Pancreas (tissue), 10 donors: Measurements from ENCODE around the gene NEK6. TPM values are rescaled to one million over a fixed set of nuclear protein-coding genes. Genes with fewer than 3 reads are reported as not detected.

Experiments used
- ATAC-seq, 4 donors: fragments of 200-7000 bp; cut with Tn5 transposase; one replicate each; pipeline versions ENCODE4 v1.8.0 to v1.9.1; 2020; ENCODE audit warnings: mild to moderate bottlenecking in 4 of 4, moderate library complexity in 4 of 4
- DNase-seq, 6 donors: peaks; one replicate each; pipeline ENCODE4 v3.0.0-alpha.2; 2020
- FAIRE-seq: peaks from 2 replicates; lab custom pipeline; 2012; peaks lifted over from hg19 to GRCh38; lab: Jason Lieb, UNC
- H3K27ac ChIP-seq, 4 donors: fragments of 200-600 bp; sonication (generic); 1 replicate in 3 of 4; 2 replicates in 1 of 4; pipeline versions ENCODE4 v1.5.0 to v1.8.0; 2020
- H3K27me3 ChIP-seq, 4 donors: fragments of 200-600 bp; one replicate each; pipeline ENCODE4 v1.8.0; 2021
- H3K36me3 ChIP-seq, 3 donors: fragments of 200-600 bp; sonication (generic) in 1 of 3; one replicate each; pipeline versions ENCODE4 v1.5.0 to v1.8.0; 2020 to 2021
- H3K4me1 ChIP-seq, 3 donors: fragments of 200-600 bp; one replicate each; pipeline ENCODE4 v1.8.0; 2021
- H3K4me3 ChIP-seq, 4 donors: fragments of 200-600 bp; sonication (generic) in 2 of 4; one replicate each; pipeline versions ENCODE4 v1.5.0 to v1.8.0; 2020 to 2021
- H3K9me3 ChIP-seq, 4 donors: fragments of 200-600 bp; one replicate each; pipeline ENCODE4 v1.8.0; 2021
- CTCF ChIP-seq, 4 donors: fragments of 200-600 bp; sonication (generic) in 3 of 4; IDR thresholded peaks; one replicate each; pipeline versions ENCODE4 v1.5.0 to v1.8.0; 2021; ENCODE audit warnings: antibody characterized with exemption in 4 of 4
- WGBS, 2 donors: extraction: QIAGEN DNeasy Blood & Tissue Kit; methylation state at CpG; one replicate each; pipeline ENCODE4 v1.1.7; 2013; 5-methylcytosine and 5-hydroxymethylcytosine counted together
- intact Hi-C, 3 donors: fragments of 100-400 bp; cut with DNase I; formaldehyde crosslinking; loops; one replicate each; pipeline versions ENCODE4 v1.11.1 to v1.14.2; 2022
- polyA plus RNA-seq, 2 donors: library from polyadenylated mRNA; stranded (reverse); fragments of 200-250 nt; gene quantifications; one replicate each; pipeline ENCODE4 v1.2.3, GENCODE V29; 2013
- total RNA-seq, 6 donors: library from RNA; stranded (reverse); fragmentation: NEBNext Ultra II Directional in 4 of 6; extraction: Animal tissue kit (Norgen Biotek cat#: 25700) in 4 of 6; gene quantifications; one replicate each; pipeline versions ENCODE4 v1.2.1 to v1.2.4, GENCODE V29; 2021 to 2023
- donor health status: healthy with polysubstance abuse.
- donor health status: DM: no; HTN: no; CAD: no; lungs with moderate emphysema.
- donor health status: DM: no; HTN: no; CAD: no.
- donor health status: control.
- donor health status: control.
- donor health status: Bipolar disorder and iron deficiency.
- donor health status: DM: yes; HTN: yes; CAD: no.
- donor health status: DM: no; HTN: no; CAD: no.
- donor health status: DM: no; HTN: no; CAD: no.
- donor health status: DM: yes; HTN: yes; CAD: no.

NEK6 gene
- total and polyA plus RNA-seq, 8 donors = 7.8 to 67.0 (median 29.7) TPM

GRCh38 chr9:124218438-124218982 is 39.2 kb upstream of the NEK6 start:
- H3K4me3 ChIP-seq = no peak overlapping the region
- no peak for FAIRE-seq
- peak in 3 of 6 donors; percentile 37 to 77 (median 58) for DNase-seq
- no peaks in the 10 kb centered on the region for H3K36me3 ChIP-seq
- peak in 2 of 4 donors; percentile 39 to 57 for ATAC-seq
- no peaks in the 10 kb centered on the region for H3K9me3 ChIP-seq
- no peak for TF ChIP-seq CTCF (IDR thresholded peaks at IDR 0.05)
- intact Hi-C loops = no loop called here
- peak overlapping the region in 2 of 4 donors; percentile 70 to 72 for H3K27ac ChIP-seq
- H3K4me1 ChIP-seq = peaks cover 24 to 59% (median 32%) of the 10 kb centered on the region in 3 donors
- H3K27me3 ChIP-seq = no peaks in the 10 kb centered on the region
- WGBS, 2 donors = 76 to 81% methylated on average over 10 of the region's 10 CpGs

GRCh38 chr9:124218987-124219461 is 38.7 kb upstream of the NEK6 start:
- FAIRE-seq (no peak), ATAC-seq (no peak)
- peaks cover 24 to 63% (median 37%) of the 10 kb centered on the region in 3 donors for H3K4me1 ChIP-seq

GRCh38 chr9:124220946-124221451 is 36.8 kb upstream of the NEK6 start:
- FAIRE-seq (no peak), DNase-seq (peak; percentile 61 to 91 (median 78)), ATAC-seq (peak; percentile 71 to 80 (median 72))
- Histone ChIP-seq H3K4me3 (no peak overlapping the region), H3K27ac (peak overlapping the region; percentile 61 to 86 (median 72)), H3K36me3 (no peaks in the 10 kb centered on the region), H3K4me1 (peaks cover 24 to 64% (median 39%) of the 10 kb centered on the region in 3 donors), H3K9me3 (no peaks in the 10 kb centered on the region), H3K27me3 (no peaks in the 10 kb centered on the region)
- no peak for TF ChIP-seq CTCF (IDR thresholded peaks at IDR 0.05)
- WGBS, 2 donors = 3 to 6% methylated on average over 6 of the region's 6 CpGs
- intact Hi-C loops = no loop called here

More at GRCh38 chr9:124218987-124219461, 38.7 kb upstream of the NEK6 start:
- 91 to 94% methylated on average over 2 of the region's 2 CpGs for WGBS, 2 donors
- no peak overlapping the region for H3K4me3 ChIP-seq
- peak in 2 of 6 donors; percentile 12 to 48 for DNase-seq
- intact Hi-C loops = no loop called here
- peak overlapping the region in 2 of 4 donors; percentile 70 to 72 for H3K27ac ChIP-seq
- no peaks in the 10 kb centered on the region for H3K27me3 ChIP-seq
- no peaks in the 10 kb centered on the region for H3K36me3 ChIP-seq
- TF ChIP-seq CTCF (IDR thresholded peaks at IDR 0.05) = no peak
- no peaks in the 10 kb centered on the region for H3K9me3 ChIP-seq

GRCh38 chr9:124221676-124222075 is 36.1 kb upstream of the NEK6 start:
- TF ChIP-seq CTCF (IDR thresholded peaks at IDR 0.05) = no peak
- Histone ChIP-seq H3K27ac (peak overlapping the region in 3 of 4 donors; percentile 61 to 86 (median 84)), H3K36me3 (no peaks in the 10 kb centered on the region), H3K27me3 (no peaks in the 10 kb centered on the region), H3K4me3 (no peak overlapping the region), H3K9me3 (no peaks in the 10 kb centered on the region), H3K4me1 (peaks cover 24 to 64% (median 39%) of the 10 kb centered on the region in 3 donors)
- FAIRE-seq (no peak), DNase-seq (peak in 1 of 6 donors; percentile 7), ATAC-seq (no peak)
- 96 to 97% methylated on average over 3 of the region's 3 CpGs for WGBS, 2 donors
- intact Hi-C loops = no loop called here

- FAIRE-seq (no peak), DNase-seq (peak in 1 of 6 donors; percentile 34), ATAC-seq (no peak)
- Histone ChIP-seq H3K4me1 (peaks cover 24 to 64% (median 39%) of the 10 kb centered on the region in 3 donors), H3K27me3 (no peaks in the 10 kb centered on the region), H3K36me3 (no peaks in the 10 kb centered on the region), H3K27ac (peak overlapping the region in 3 of 4 donors; percentile 61 to 86 (median 84)), H3K4me3 (no peak overlapping the region), H3K9me3 (no peaks in the 10 kb centered on the region)
- TF ChIP-seq CTCF (IDR thresholded peaks at IDR 0.05) = no peak
- 61 to 86% methylated on average over 4 of the region's 4 CpGs for WGBS, 2 donors
- intact Hi-C loops = no loop called here
Measured at GRCh38 chr9:124222109-124222508, 35.6 kb upstream of the NEK6 start.
